Calu3 (cell line): ENCODE results near the gene OBSCN. TPM values are rescaled to one million over a fixed set of nuclear protein-coding genes. Genes with fewer than 3 reads are reported as not detected.

Experiments
- BruUV-seq: library from RNA; stranded (reverse); fragments of 400-500 nt; replicated peaks from 2 replicates; lab custom pipeline; 2021; lab: Mats Ljungman, UMichigan
- CTCF ChIA-PET: fragments of 300-600 bp; sonication (Branson Sonifier 250); formaldehyde crosslinking; loops from one replicate; lab custom pipeline; 2022; ENCODE audit warnings: antibody characterized with exemption; lab: Charles Lee
- DNase-seq: peaks from one replicate; pipeline ENCODE4 v3.0.0; 2022
- H3K27ac Mint-ChIP-seq: one replicate; pipeline ENCODE4 v1.8.0; 2022; ENCODE audit warnings: mixed read lengths; ENCODE audit not compliant: unreplicated experiment
- H3K27me3 Mint-ChIP-seq: one replicate; pipeline ENCODE4 v1.8.0; 2022; ENCODE audit warnings: mixed read lengths; ENCODE audit not compliant: unreplicated experiment
- H3K36me3 Mint-ChIP-seq: one replicate; pipeline ENCODE4 v1.8.0; 2022; ENCODE audit warnings: mild to moderate bottlenecking, moderate library complexity, mixed read lengths; ENCODE audit not compliant: insufficient read depth, unreplicated experiment
- H3K4me1 Mint-ChIP-seq: one replicate; pipeline ENCODE4 v1.8.0; 2022; ENCODE audit warnings: mild to moderate bottlenecking, low read depth, mixed read lengths; ENCODE audit not compliant: unreplicated experiment
- H3K4me3 Mint-ChIP-seq: one replicate; pipeline ENCODE4 v1.8.0; 2022; ENCODE audit warnings: mild to moderate bottlenecking, low read depth, moderate library complexity, mixed read lengths; ENCODE audit not compliant: unreplicated experiment
- H3K9me3 Mint-ChIP-seq: one replicate; pipeline ENCODE4 v1.8.0; 2022; ENCODE audit warnings: low read depth, mixed read lengths; ENCODE audit not compliant: unreplicated experiment
- intact Hi-C: fragments of 100-400 bp; cut with micrococcal nuclease; formaldehyde crosslinking; loops from one replicate; pipeline ENCODE4 v1.10.0; 2022; ENCODE audit not compliant: unreplicated experiment
- total RNA-seq: library from RNA; stranded (reverse); gene quantifications from 2 replicates; pipeline ENCODE4 v1.2.3, GENCODE V29; 2022
- TF ChIP-seq, protein P1 (sequence below): fragments of 200-600 bp; IDR thresholded peaks from one replicate; pipeline ENCODE4 v1.8.0; 2022; ENCODE audit warnings: antibody characterized with exemption; ENCODE audit not compliant: unreplicated experiment

Gene OBSCN
- total RNA-seq, 1 experiment from 2014 or later: 19.5 TPM

DNA sequence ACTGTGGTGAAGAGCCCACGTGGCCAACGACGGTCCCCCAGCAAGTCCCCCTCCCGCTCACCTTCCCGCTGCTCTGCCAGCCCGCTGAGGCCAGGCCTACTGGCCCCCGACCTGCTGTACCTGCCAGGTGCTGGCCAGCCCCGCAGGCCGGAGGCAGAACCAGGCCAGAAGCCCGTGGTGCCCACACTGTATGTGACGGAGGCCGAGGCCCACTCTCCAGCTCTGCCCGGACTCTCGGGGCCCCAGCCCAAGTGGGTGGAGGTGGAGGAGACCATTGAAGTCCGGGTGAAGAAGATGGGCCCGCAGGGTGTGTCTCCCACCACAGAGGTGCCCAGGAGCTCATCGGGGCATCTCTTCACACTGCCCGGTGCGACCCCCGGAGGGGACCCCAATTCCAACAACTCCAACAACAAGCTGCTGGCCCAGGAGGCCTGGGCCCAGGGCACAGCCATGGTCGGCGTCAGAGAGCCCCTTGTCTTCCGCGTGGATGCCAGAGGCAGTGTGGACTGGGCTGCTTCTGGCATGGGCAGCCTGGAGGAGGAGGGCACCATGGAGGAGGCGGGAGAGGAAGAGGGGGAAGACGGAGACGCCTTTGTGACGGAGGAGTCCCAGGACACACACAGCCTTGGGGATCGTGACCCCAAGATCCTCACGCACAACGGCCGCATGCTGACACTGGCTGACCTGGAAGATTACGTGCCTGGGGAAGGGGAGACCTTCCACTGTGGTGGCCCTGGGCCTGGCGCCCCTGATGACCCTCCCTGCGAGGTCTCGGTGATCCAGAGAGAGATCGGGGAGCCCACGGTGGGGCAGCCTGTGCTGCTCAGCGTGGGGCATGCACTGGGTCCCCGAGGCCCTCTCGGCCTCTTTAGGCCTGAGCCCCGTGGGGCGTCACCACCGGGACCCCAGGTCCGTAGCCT, 152.0 kb downstream of the OBSCN start:
- CTCF ChIA-PET: no interaction called here
- Mint-ChIP-seq H3K27me3 (no peaks in the 10 kb centered on the region), H3K4me1 (no peaks in the 10 kb centered on the region), H3K36me3 (peaks cover 14% of the 10 kb centered on the region), H3K9me3 (no peaks in the 10 kb centered on the region), H3K27ac (no peak overlapping the region), H3K4me3 (no peak overlapping the region)
- intact Hi-C loops: no loop called here
- DNase-seq: no peak
- TF ChIP-seq, protein P1, sequence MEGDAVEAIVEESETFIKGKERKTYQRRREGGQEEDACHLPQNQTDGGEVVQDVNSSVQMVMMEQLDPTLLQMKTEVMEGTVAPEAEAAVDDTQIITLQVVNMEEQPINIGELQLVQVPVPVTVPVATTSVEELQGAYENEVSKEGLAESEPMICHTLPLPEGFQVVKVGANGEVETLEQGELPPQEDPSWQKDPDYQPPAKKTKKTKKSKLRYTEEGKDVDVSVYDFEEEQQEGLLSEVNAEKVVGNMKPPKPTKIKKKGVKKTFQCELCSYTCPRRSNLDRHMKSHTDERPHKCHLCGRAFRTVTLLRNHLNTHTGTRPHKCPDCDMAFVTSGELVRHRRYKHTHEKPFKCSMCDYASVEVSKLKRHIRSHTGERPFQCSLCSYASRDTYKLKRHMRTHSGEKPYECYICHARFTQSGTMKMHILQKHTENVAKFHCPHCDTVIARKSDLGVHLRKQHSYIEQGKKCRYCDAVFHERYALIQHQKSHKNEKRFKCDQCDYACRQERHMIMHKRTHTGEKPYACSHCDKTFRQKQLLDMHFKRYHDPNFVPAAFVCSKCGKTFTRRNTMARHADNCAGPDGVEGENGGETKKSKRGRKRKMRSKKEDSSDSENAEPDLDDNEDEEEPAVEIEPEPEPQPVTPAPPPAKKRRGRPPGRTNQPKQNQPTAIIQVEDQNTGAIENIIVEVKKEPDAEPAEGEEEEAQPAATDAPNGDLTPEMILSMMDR: no peak
- BruUV-seq: no TSS peak

- H3K27me3 Mint-ChIP-seq: no peaks in the 10 kb centered on the region
- no peak overlapping the region for H3K4me3 Mint-ChIP-seq
- no peaks in the 10 kb centered on the region for H3K4me1 Mint-ChIP-seq
- H3K9me3 Mint-ChIP-seq: no peaks in the 10 kb centered on the region
- CTCF ChIA-PET: no interaction called here
- BruUV-seq: no TSS peak
- intact Hi-C loops: no loop called here
- peaks cover 14% of the 10 kb centered on the region for H3K36me3 Mint-ChIP-seq
- H3K27ac Mint-ChIP-seq: no peak overlapping the region
- TF ChIP-seq, protein P1: no peak
- no peak for DNase-seq
Measured at GRCh38 chr1:228360533-228361313, 152.9 kb downstream of the OBSCN start.

GRCh38 chr1:228361314-228362140, 153.7 kb downstream of the OBSCN start:
- H3K27me3 Mint-ChIP-seq: no peaks in the 10 kb centered on the region
- H3K4me3 Mint-ChIP-seq: no peak overlapping the region
- TF ChIP-seq, protein P1: no peak
- intact Hi-C loops: no loop called here
- no TSS peak for BruUV-seq
- no peaks in the 10 kb centered on the region for H3K9me3 Mint-ChIP-seq
- CTCF ChIA-PET: no interaction called here
- H3K27ac Mint-ChIP-seq: no peak overlapping the region
- peaks cover 14% of the 10 kb centered on the region for H3K36me3 Mint-ChIP-seq
- no peaks in the 10 kb centered on the region for H3K4me1 Mint-ChIP-seq
- no peak for DNase-seq

GRCh38 chr1:228362141-228362883, 154.5 kb downstream of the OBSCN start:
- H3K4me3 Mint-ChIP-seq: no peak overlapping the region
- H3K4me1 Mint-ChIP-seq: no peaks in the 10 kb centered on the region
- intact Hi-C loops: no loop called here
- no TSS peak for BruUV-seq
- no peaks in the 10 kb centered on the region for H3K9me3 Mint-ChIP-seq
- H3K27ac Mint-ChIP-seq: no peak overlapping the region
- CTCF ChIA-PET: no interaction called here
- TF ChIP-seq, protein P1: no peak
- H3K27me3 Mint-ChIP-seq: no peaks in the 10 kb centered on the region
- H3K36me3 Mint-ChIP-seq: peaks cover 14% of the 10 kb centered on the region
- no peak for DNase-seq
